Osteocyte (in vitro differentiated cells): ENCODE data around the gene SVBP. TPM values are rescaled to one million over a fixed set of nuclear protein-coding genes. Genes with fewer than 3 reads are reported as not detected.

Experiments used
- DNase-seq: peaks from one replicate; pipeline ENCODE4 v3.0.0; 2021; ENCODE audit warnings: mixed read lengths; ENCODE audit not compliant: unreplicated experiment; ENCODE audit errors: extremely low spot score
- H3K27ac Mint-ChIP-seq: one replicate; pipeline ENCODE4 v1.8.0; 2021; ENCODE audit warnings: mild to moderate bottlenecking, mixed read lengths; ENCODE audit not compliant: unreplicated experiment
- H3K27me3 Mint-ChIP-seq: one replicate; pipeline ENCODE4 v1.8.0; 2021; ENCODE audit warnings: mixed read lengths; ENCODE audit not compliant: unreplicated experiment
- H3K36me3 Mint-ChIP-seq: one replicate; pipeline ENCODE4 v1.8.0; 2021; ENCODE audit warnings: mixed read lengths; ENCODE audit not compliant: unreplicated experiment
- H3K4me1 Mint-ChIP-seq: one replicate; pipeline ENCODE4 v1.8.0; 2021; ENCODE audit warnings: mixed read lengths; ENCODE audit not compliant: unreplicated experiment
- H3K4me3 Mint-ChIP-seq: one replicate; pipeline ENCODE4 v1.8.0; 2021; ENCODE audit warnings: mild to moderate bottlenecking, moderate library complexity, mixed read lengths; ENCODE audit not compliant: unreplicated experiment
- H3K9me3 Mint-ChIP-seq: one replicate; pipeline ENCODE4 v1.8.0; 2021; ENCODE audit warnings: mixed read lengths; ENCODE audit not compliant: unreplicated experiment
- total RNA-seq: library from RNA; stranded (reverse); gene quantifications from 2 replicates; pipeline ENCODE4 v1.2.1, GENCODE V29; 2021
- TF ChIP-seq, protein P1 (sequence below): fragments of 200-600 bp; sonication (generic); IDR thresholded peaks from 2 replicates; pipeline ENCODE4 v1.5.0; 2021; ENCODE audit warnings: antibody characterized with exemption, mild to moderate bottlenecking, moderate library complexity

The SVBP gene
- total RNA-seq, 1 donor from 2014 or later, result 36.8 TPM

DNA sequence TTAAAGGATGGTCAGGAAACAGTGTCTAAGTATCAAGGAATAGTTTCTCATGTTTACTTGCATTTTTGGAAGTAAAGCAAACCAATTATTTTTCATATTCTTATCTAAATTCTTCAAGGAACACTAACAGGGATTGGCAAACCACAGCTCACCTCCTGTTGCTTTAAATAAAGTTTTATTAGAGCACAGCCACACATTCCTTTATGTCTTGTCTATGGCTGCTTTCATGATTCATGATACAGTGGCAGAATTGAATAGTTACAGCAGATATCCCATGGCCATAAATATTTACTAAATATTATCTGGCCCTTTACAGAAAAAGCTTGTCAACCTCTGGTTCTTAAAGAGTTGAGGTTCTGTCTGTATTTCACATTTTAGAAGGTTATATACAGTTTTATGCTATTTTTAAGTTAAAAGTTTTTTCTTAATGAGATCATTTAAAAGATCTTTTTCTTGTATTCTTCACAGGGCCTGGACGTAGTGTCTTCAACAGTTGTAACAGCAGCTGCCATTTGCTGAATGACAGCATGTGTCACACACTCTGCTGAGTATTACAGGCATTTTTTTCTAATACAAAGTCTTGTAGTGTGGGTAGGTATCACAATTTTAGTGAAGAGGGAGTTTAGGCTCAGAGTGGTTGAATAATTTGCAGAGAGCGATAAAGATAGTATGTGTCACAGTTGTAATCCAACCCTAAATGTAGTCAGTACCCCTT, 31.8 kb upstream of the SVBP start:
- no peak overlapping the region for H3K4me3 Mint-ChIP-seq
- H3K9me3 Mint-ChIP-seq, result no peaks in the 10 kb centered on the region
- TF ChIP-seq, protein P1, sequence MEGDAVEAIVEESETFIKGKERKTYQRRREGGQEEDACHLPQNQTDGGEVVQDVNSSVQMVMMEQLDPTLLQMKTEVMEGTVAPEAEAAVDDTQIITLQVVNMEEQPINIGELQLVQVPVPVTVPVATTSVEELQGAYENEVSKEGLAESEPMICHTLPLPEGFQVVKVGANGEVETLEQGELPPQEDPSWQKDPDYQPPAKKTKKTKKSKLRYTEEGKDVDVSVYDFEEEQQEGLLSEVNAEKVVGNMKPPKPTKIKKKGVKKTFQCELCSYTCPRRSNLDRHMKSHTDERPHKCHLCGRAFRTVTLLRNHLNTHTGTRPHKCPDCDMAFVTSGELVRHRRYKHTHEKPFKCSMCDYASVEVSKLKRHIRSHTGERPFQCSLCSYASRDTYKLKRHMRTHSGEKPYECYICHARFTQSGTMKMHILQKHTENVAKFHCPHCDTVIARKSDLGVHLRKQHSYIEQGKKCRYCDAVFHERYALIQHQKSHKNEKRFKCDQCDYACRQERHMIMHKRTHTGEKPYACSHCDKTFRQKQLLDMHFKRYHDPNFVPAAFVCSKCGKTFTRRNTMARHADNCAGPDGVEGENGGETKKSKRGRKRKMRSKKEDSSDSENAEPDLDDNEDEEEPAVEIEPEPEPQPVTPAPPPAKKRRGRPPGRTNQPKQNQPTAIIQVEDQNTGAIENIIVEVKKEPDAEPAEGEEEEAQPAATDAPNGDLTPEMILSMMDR, result no peak
- peaks cover 18% of the 10 kb centered on the region for H3K4me1 Mint-ChIP-seq
- no peaks in the 10 kb centered on the region for H3K27me3 Mint-ChIP-seq
- peaks cover 38% of the 10 kb centered on the region for H3K36me3 Mint-ChIP-seq
- no peak overlapping the region for H3K27ac Mint-ChIP-seq
- DNase-seq, result no peak

DNA sequence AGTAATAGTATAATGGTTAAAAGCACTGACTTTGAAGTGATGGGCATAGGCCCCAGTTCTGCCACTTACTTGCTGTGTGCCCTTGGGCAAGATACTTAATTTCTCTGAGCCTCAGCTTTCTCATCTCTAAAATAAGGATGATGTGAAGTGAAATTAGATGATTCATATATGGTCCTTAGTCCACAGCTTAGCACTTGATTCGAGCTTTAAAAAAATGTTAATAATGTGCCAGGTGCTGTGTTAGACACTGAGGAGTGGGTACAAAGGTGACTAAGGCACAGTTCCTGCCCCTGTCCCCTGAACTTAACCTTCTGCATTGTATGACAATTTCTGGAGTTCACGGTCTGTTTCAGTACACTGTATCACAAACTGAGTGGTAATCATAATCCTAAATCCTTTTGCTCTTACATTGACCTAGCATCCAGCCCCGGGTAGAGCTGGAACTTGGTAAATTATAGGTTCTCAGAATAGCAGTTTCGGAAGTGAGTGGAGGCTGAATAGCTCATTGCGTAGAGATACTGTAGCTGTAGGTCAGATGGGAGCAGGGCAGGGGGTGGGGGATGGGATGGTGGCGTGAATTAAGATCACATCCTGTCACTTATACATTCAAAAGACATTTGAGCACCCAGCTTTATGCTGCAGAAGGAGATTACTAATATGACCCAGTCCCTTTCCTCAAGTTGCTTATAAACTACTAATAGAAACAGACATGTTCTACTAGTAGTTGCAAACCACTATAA, 30.7 kb upstream of the SVBP start:
- DNase-seq, result no peak
- Mint-ChIP-seq H3K4me1 (peaks cover 18% of the 10 kb centered on the region), H3K27ac (no peak overlapping the region), H3K27me3 (no peaks in the 10 kb centered on the region), H3K9me3 (no peaks in the 10 kb centered on the region), H3K36me3 (peaks cover 42% of the 10 kb centered on the region), H3K4me3 (peak overlapping the region; percentile 93)
- TF ChIP-seq, protein P1, result no peak

DNA sequence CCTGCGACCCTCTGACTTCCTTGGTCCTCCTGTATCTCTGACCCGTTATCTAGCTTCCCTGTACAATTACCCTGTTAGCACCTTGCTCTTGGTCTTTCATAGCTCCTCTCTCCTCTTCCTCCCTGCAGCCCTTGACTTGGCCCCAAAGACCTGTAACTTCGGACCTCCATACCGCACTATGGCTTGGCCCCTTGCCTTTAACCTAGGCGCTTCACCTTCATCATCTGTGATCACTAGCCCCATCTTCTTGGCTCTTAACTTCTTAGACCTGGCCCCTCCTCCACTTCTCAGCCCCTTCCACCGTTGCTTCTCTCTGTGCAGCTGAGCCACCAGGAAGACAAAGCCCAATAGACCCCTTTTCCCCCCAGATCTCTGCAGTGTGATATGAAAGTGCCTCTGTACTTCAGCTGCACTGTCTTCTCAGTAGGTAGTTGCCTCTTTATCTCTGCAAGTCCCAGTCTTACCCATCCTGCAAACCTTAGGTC, 30.0 kb upstream of the SVBP start:
- Mint-ChIP-seq H3K27ac (peak overlapping the region; percentile 75), H3K4me1 (peaks cover 18% of the 10 kb centered on the region), H3K9me3 (no peaks in the 10 kb centered on the region), H3K27me3 (no peaks in the 10 kb centered on the region), H3K4me3 (peak overlapping the region; percentile 93), H3K36me3 (peaks cover 37% of the 10 kb centered on the region)
- TF ChIP-seq, protein P1, result no peak
- no peak for DNase-seq

DNA sequence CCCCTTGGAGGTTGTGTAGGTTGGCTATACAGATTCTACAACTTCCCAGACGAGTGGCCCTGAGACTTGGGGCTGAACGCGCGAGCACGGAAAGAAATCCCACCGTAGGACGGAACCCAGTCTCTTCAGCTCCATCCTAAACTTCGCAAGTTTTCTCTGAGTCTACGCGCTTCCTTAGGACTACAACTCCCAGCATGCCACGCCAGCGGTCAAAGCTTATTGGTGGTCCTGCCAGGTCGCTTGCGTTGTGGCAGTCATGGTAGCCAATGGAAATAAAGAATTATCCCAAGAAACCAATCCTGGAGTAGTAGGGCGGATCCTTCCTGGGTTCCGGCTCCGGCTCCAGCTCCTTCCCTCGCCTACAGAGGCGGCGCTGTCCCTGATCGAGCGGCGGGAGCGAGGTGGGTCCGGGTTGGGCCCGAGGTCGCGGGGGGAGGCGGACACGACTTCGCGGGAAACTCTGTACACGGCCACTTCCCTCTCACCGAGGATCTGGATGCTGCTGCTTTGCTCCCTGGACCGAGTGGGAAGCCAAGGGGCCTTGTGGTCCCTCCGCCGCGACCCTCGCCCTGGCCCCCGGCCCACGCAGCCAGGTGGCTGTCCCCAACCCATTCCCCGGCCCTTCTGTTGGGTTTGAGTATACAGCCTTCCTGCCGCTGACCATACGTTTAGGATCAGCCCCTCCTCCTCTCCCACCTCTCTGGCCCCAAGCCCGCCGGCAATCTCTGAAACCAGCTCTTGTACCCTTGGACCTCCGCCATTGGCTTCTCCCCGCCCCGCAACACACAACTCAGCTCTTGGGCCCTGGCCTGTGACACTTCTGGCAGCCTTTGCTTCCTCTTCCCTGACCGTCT, 29.3 kb upstream of the SVBP start, which contains the start of gene ZNF691:
Gene ZNF691 (plus strand): TSS at position 357 of the 854 bp plus-strand sequence. CDS start 3,046 bp downstream, outside the sequence.
- H3K27ac Mint-ChIP-seq, result peak within 1 kb of the TSS; percentile 75
- DNase-seq, result peak; percentile 97
- no peaks in the 10 kb centered on the region for H3K27me3 Mint-ChIP-seq
- peaks cover 33% of the 10 kb centered on the region for H3K36me3 Mint-ChIP-seq
- peaks cover 18% of the 10 kb centered on the region for H3K4me1 Mint-ChIP-seq
- peak within 1 kb of the TSS; percentile 93 for H3K4me3 Mint-ChIP-seq
- H3K9me3 Mint-ChIP-seq, result no peaks in the 10 kb centered on the region
- TF ChIP-seq, protein P1, result peak; percentile 64
